ENCODE results near the gene PCK1. TPM values are rescaled to one million over a fixed set of nuclear protein-coding genes. Genes with fewer than 3 reads are reported as not detected.
A peak's percentile ranks its signal among the peaks of the same experiment; 100 is the strongest.

Gene PCK1
- total and polyA plus RNA-seq, 2 of the 13 experiments (the other 11 are each of a cell fraction or from before 2014, with no cell fraction given), result 6.5 to 12.6 TPM

DNA sequence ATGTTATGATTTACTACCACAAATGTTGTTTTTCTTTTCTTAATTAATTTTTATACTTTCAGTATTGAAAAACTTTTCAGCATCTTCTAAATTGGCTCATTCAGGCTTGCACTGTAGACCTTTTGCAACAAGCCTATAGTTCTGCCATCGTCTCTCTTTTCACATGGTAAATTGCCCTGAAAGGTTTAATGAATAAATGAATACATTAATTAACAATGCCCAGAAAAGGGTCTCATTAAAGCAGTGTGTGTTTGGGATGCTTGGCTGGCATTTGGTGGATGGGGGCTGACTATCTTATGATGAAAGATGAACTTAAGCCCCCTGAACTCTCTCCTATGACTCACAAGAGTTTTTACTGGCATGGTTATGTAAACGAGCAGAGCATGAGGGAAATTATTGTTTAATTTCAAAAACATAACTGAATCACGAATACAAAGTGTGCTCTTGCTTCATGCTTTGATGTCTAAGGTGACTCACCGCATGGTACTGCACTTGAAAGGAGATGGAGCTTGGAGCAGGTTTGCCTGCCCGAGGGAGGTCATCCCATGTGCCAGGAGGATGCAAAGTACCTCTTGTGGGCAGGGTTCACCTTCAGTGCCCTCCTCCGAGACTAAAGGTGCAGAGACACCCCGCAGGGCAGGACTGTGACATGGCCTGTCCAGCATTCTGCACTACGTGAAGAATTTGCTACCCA is 13.8 kb upstream of the PCK1 start (continued):
- TF ChIP-seq RARA (CRISPR knock-in tag; IDR thresholded peaks at IDR 0.05) (peak; percentile 99), FOSL1 (CRISPR knock-in tag; IDR thresholded peaks at IDR 0.05; ENCODE audit: borderline replicate concordance) (peak; percentile 82), ZNF362 (CRISPR knock-in tag; IDR thresholded peaks at IDR 0.05; ENCODE audit: borderline replicate concordance) (no peak), RNF2 (conservative IDR thresholded peaks at IDR 0.05; ENCODE audit: low read depth) (peak; percentile 81), HNRNPL (IDR thresholded peaks at IDR 0.05; ENCODE audit: low read depth, low read length) (0 out of 2 replicates have a peak, but pooled peaks have one; percentile 65), ZNF263 (CRISPR knock-in tag; IDR thresholded peaks at IDR 0.05) (peak; percentile 26; the same call in 1 of the 2 replicates), ZFY (CRISPR knock-in tag; IDR thresholded peaks at IDR 0.05) (no peak), HMG20A (CRISPR knock-in tag; IDR thresholded peaks at IDR 0.05; ENCODE audit: borderline replicate concordance) (peak; percentile 94), FOXP1 (IDR thresholded peaks at IDR 0.05) (no peak), FOXP1 (CRISPR knock-in tag; IDR thresholded peaks at IDR 0.05) (peak; percentile 65), RCOR2 (CRISPR knock-in tag; IDR thresholded peaks at IDR 0.05) (peak; percentile 61; the same call in 1 of the 2 replicates), TRIM24 (CRISPR knock-in tag; IDR thresholded peaks at IDR 0.05) (peak; percentile 97), THAP11 (CRISPR knock-in tag; IDR thresholded peaks at IDR 0.05) (peak; percentile 39; the same call in 1 of the 2 replicates), KAT7 (CRISPR knock-in tag; IDR thresholded peaks at IDR 0.05; ENCODE audit: borderline replicate concordance) (no peak), GATAD2A (CRISPR knock-in tag; IDR thresholded peaks at IDR 0.05) (peak; percentile 92), TCF7 (IDR thresholded peaks at IDR 0.05; ENCODE audit: low read depth) (peak; percentile 97), IRF2 (CRISPR knock-in tag; IDR thresholded peaks at IDR 0.05) (peak; percentile 49; the same call in 1 of the 2 replicates), MBD4 (IDR thresholded peaks at IDR 0.05; ENCODE audit: borderline replicate concordance, low read length) (peak; percentile 27; the same call in 1 of the 2 replicates), SMAD3 (CRISPR knock-in tag; IDR thresholded peaks at IDR 0.05) (peak; percentile 96; the same call in 1 of the 2 replicates)
- TF ChIP-seq, protein P1, sequence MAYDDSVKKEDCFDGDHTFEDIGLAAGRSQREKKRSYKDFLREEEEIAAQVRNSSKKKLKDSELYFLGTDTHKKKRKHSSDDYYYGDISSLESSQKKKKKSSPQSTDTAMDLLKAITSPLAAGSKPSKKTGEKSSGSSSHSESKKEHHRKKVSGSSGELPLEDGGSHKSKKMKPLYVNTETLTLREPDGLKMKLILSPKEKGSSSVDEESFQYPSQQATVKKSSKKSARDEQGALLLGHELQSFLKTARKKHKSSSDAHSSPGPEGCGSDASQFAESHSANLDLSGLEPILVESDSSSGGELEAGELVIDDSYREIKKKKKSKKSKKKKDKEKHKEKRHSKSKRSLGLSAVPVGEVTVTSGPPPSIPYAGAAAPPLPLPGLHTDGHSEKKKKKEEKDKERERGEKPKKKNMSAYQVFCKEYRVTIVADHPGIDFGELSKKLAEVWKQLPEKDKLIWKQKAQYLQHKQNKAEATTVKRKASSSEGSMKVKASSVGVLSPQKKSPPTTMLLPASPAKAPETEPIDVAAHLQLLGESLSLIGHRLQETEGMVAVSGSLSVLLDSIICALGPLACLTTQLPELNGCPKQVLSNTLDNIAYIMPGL (CRISPR knock-in tag; IDR thresholded peaks at IDR 0.05; ENCODE audit: borderline replicate concordance in 1 of 2, low read depth in 1 of 2), result no peak
- TF ChIP-seq, protein P2, sequence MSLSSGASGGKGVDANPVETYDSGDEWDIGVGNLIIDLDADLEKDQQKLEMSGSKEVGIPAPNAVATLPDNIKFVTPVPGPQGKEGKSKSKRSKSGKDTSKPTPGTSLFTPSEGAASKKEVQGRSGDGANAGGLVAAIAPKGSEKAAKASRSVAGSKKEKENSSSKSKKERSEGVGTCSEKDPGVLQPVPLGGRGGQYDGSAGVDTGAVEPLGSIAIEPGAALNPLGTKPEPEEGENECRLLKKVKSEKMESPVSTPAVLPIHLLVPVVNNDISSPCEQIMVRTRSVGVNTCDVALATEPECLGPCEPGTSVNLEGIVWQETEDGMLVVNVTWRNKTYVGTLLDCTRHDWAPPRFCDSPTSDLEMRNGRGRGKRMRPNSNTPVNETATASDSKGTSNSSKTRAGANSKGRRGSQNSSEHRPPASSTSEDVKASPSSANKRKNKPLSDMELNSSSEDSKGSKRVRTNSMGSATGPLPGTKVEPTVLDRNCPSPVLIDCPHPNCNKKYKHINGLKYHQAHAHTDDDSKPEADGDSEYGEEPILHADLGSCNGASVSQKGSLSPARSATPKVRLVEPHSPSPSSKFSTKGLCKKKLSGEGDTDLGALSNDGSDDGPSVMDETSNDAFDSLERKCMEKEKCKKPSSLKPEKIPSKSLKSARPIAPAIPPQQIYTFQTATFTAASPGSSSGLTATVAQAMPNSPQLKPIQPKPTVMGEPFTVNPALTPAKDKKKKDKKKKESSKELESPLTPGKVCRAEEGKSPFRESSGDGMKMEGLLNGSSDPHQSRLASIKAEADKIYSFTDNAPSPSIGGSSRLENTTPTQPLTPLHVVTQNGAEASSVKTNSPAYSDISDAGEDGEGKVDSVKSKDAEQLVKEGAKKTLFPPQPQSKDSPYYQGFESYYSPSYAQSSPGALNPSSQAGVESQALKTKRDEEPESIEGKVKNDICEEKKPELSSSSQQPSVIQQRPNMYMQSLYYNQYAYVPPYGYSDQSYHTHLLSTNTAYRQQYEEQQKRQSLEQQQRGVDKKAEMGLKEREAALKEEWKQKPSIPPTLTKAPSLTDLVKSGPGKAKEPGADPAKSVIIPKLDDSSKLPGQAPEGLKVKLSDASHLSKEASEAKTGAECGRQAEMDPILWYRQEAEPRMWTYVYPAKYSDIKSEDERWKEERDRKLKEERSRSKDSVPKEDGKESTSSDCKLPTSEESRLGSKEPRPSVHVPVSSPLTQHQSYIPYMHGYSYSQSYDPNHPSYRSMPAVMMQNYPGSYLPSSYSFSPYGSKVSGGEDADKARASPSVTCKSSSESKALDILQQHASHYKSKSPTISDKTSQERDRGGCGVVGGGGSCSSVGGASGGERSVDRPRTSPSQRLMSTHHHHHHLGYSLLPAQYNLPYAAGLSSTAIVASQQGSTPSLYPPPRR (CRISPR knock-in tag; IDR thresholded peaks at IDR 0.05; ENCODE audit: borderline replicate concordance), result 0 out of 2 replicates have a peak, but pooled peaks have one; percentile 35
- TF ChIP-seq, protein P3, sequence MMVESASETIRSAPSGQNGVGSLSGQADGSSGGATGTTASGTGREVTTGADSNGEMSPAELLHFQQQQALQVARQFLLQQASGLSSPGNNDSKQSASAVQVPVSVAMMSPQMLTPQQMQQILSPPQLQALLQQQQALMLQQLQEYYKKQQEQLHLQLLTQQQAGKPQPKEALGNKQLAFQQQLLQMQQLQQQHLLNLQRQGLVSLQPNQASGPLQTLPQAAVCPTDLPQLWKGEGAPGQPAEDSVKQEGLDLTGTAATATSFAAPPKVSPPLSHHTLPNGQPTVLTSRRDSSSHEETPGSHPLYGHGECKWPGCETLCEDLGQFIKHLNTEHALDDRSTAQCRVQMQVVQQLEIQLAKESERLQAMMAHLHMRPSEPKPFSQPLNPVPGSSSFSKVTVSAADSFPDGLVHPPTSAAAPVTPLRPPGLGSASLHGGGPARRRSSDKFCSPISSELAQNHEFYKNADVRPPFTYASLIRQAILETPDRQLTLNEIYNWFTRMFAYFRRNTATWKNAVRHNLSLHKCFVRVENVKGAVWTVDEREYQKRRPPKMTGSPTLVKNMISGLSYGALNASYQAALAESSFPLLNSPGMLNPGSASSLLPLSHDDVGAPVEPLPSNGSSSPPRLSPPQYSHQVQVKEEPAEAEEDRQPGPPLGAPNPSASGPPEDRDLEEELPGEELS (CRISPR knock-in tag; IDR thresholded peaks at IDR 0.05), result no peak
